GM12872 (cell line): ENCODE results near the gene SEC11A.

Experiments used
- TF ChIP-seq, protein P1 (sequence below): IDR thresholded peaks from 3 replicates; pipeline ENCODE4 v1.5.1; 2011; ENCODE audit warnings: low read depth, mild to moderate bottlenecking, low read length, moderate library complexity; ENCODE audit not compliant: insufficient read depth

Gene SEC11A

DNA sequence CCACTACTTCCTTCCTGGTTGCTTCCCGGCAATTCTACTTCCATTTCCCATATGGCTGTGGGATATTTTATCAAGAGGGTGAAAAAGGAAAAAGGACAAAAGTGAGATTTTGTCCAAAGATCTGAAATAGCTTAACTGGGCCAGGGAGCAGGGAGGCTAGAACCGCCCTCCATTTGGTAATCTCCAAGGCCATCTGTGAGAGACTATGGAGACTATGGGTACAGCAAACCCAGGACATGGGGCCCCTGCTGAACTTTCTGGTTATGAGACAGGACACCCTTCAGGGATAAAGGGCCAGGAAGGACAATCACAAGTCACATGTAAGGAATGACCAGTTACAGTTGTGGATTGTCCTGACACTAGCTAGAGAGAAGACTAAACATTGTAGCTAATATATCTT lies 90.8 kb downstream of the SEC11A start:
- TF ChIP-seq, protein P1, sequence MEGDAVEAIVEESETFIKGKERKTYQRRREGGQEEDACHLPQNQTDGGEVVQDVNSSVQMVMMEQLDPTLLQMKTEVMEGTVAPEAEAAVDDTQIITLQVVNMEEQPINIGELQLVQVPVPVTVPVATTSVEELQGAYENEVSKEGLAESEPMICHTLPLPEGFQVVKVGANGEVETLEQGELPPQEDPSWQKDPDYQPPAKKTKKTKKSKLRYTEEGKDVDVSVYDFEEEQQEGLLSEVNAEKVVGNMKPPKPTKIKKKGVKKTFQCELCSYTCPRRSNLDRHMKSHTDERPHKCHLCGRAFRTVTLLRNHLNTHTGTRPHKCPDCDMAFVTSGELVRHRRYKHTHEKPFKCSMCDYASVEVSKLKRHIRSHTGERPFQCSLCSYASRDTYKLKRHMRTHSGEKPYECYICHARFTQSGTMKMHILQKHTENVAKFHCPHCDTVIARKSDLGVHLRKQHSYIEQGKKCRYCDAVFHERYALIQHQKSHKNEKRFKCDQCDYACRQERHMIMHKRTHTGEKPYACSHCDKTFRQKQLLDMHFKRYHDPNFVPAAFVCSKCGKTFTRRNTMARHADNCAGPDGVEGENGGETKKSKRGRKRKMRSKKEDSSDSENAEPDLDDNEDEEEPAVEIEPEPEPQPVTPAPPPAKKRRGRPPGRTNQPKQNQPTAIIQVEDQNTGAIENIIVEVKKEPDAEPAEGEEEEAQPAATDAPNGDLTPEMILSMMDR = no peak

DNA sequence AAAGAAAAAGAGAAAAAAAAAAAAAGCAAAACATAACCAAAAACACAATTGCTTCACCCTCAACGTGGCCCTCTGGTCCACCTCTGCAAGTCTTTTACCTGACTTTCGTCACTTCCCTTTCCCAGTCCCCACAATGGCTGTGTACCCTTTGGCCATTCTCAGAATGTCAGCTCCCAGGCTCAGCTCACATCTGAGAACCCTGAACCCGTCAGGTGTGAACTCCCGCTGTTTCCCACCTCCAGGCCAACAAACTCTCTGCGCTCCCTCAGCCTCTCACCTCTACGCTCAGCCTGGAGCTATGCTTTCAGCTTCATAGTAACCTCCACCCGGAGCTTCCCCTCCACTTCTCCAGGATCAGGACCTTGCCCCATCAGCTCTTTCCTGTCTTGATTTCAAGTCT lies 91.6 kb downstream of the SEC11A start:
- TF ChIP-seq, protein P1 = no peak

DNA sequence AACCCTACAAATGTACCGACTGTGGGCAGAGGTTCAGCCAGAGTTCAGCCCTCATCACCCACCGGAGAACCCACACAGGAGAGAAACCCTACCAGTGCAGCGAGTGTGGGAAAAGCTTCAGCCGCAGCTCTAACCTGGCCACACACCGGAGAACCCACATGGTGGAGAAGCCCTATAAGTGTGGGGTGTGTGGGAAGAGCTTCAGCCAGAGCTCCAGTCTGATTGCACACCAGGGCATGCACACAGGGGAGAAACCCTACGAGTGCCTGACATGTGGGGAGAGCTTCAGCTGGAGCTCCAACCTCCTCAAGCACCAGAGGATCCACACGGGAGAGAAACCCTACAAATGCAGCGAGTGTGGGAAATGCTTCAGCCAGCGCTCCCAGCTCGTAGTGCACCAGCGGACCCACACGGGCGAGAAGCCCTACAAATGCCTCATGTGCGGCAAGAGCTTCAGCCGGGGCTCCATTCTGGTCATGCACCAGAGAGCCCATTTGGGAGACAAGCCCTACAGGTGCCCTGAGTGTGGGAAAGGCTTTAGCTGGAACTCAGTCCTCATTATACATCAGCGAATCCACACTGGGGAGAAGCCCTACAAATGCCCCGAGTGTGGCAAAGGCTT lies 94.5 kb downstream of the SEC11A start:
- TF ChIP-seq, protein P1 = no peak

DNA sequence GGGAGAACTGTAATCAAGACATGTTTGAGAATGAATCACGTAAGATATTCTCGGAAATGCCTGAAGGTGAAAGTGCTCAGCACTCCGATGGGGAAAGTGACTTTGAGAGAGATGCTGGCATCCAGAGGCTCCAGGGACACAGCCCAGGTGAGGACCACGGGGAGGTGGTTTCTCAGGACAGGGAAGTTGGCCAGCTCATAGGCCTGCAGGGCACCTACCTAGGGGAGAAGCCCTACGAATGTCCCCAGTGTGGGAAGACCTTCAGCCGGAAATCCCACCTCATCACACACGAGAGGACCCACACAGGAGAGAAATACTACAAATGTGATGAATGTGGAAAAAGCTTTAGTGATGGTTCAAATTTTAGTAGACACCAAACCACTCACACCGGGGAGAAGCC lies 95.3 kb downstream of the SEC11A start:
- TF ChIP-seq, protein P1 = no peak
